LNCAP (cell line): ENCODE measurements around the gene PIAS2.

Experiments used
- CTCF ChIP-seq: fragments of 450-650 bp; IDR thresholded peaks from 2 replicates; pipeline ENCODE4 v1.5.1; 2017; ENCODE audit warnings: mild to moderate bottlenecking

The PIAS2 gene

DNA sequence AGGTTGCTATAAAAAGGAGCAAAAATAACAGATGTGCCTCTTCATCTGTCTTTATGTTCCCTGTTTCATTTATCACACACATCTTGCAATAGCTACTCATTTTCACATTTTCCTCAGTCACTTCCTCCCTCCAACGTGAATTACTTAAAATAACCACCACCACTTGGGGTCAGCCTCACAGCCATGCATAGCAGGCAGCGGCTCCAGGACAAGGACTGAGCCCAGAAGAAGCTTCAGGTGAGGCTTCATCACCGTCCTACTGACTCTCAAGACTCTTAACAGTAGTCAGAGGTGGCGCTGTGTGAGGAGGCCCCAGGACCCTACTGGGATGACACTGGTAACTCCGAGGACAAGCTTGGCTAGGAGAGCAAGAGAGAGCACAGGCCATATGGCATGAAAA lies 144.9 kb downstream of the PIAS2 start:
- TF ChIP-seq CTCF = no peak

GRCh38 chr18:46771141-46771540 lies 146.2 kb downstream of the PIAS2 start:
- TF ChIP-seq CTCF = no peak

- no peak for TF ChIP-seq CTCF
Measured at GRCh38 chr18:46770708-46771107, 146.6 kb downstream of the PIAS2 start.

GRCh38 chr18:46768166-46768921 lies 149.0 kb downstream of the PIAS2 start:
- TF ChIP-seq CTCF = no peak

DNA sequence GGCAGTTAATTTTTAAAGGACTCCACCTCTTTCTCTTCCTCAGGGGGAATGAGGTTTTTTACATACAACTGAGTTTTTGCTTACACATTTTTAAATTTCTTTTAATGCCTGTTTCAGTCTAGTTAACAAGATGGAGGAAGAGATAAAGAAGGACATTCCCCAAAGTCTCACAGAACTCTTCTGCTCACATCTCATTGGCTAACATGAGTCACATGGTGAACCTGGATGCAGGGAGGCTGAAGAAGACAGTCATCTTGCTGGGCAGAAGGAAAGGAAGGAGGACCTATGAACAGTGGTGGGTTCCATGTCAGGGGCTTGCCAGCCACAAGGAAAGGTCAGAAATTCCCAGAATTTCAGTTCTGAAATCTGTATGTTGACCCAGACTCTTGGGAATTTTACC lies 150.1 kb downstream of the PIAS2 start:
- no peak for TF ChIP-seq CTCF

GRCh38 chr18:46764586-46764985 lies 152.7 kb downstream of the PIAS2 start:
- no peak for TF ChIP-seq CTCF

DNA sequence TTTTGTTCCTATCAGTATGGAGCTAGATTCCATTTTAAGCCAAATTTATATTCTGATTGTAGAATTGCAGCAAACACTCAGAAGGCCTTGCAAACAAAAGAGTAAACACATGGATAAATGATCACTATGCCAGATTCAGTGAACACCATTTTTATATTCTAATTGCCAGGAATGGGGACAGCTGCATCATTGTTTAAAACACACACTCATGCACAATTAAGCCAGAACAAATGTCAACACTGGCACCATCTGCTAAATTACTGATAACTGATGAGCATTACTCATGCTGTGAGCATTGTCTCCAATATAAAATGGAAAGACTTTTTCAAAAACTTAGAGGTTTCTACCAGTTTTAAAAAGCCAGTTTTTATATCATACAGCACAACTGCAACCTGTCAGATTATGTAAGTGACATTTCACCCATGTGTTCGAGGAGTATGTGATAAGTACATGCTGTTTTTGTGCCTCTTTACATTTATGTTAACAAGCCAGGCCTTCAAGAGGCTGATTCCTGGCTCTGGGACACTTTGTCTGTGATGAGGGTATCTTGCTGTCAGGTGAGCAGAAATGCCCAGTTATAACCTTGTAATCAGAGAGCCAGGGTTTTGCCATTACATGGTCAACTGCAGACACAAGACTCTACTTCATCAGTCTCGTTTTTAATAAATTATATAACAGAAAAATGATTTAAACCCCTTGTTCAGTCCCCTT lies 156.1 kb downstream of the PIAS2 start:
- TF ChIP-seq CTCF = no peak
